RWPE2 (cell line): Measurements from ENCODE around the gene C9orf153.

Experiments
- ATAC-seq: fragments of 200-7000 bp; cut with Tn5 transposase; 3 replicates; pipeline ENCODE4 v1.9.1; 2021; ENCODE audit warnings: low read depth
- DNase-seq: peaks from one replicate; pipeline ENCODE4 v3.0.0-alpha.2; 2020; ENCODE audit warnings: low spot score
- H3K27ac ChIP-seq: fragments of 450-650 bp; 2 replicates; pipeline ENCODE4 v1.5.1; 2017; ENCODE audit warnings: mild to moderate bottlenecking; ENCODE audit not compliant: poor library complexity, severe bottlenecking
- H3K27me3 ChIP-seq: fragments of 250-450 bp; sonication (Bioruptor Pico); 2 replicates; pipeline ENCODE4 v1.5.1; 2021; ENCODE audit warnings: mild to moderate bottlenecking, moderate library complexity; ENCODE audit not compliant: insufficient read depth, poor library complexity, severe bottlenecking
- H3K36me3 ChIP-seq: fragments of 250-450 bp; sonication (Bioruptor Pico); 2 replicates; pipeline ENCODE4 v1.5.1; 2020; ENCODE audit warnings: low read depth, mild to moderate bottlenecking, moderate library complexity
- H3K4me1 ChIP-seq: fragments of 250-450 bp; sonication (Bioruptor Pico); 2 replicates; pipeline ENCODE4 v1.5.1; 2021; ENCODE audit warnings: mild to moderate bottlenecking, moderate library complexity; ENCODE audit not compliant: insufficient read depth, poor library complexity, severe bottlenecking
- H3K4me3 ChIP-seq: fragments of 250-450 bp; sonication (Bioruptor Pico); 2 replicates; pipeline ENCODE4 v1.5.1; 2021; ENCODE audit warnings: mild to moderate bottlenecking, moderate library complexity; ENCODE audit not compliant: severe bottlenecking
- H3K9me3 ChIP-seq: fragments of 250-450 bp; sonication (Bioruptor Pico); 2 replicates; pipeline ENCODE4 v1.5.1; 2021; ENCODE audit warnings: mild to moderate bottlenecking, moderate library complexity; ENCODE audit not compliant: severe bottlenecking
- CTCF ChIP-seq: fragments of 450-650 bp; IDR thresholded peaks from one replicate; pipeline ENCODE4 v1.5.1; 2017; ENCODE audit warnings: mild to moderate bottlenecking, moderate library complexity; ENCODE audit not compliant: poor library complexity, severe bottlenecking

Gene C9orf153

GRCh38 chr9:86181379-86182315 lies 77.8 kb downstream of the C9orf153 start:
- DNase-seq (no peak), ATAC-seq (peak; percentile 45; the same call in 1 of the 3 replicates)
- TF ChIP-seq CTCF: no peak
- Histone ChIP-seq H3K4me1 (no peaks in the 10 kb centered on the region), H3K9me3 (no peaks in the 10 kb centered on the region), H3K4me3 (no peak overlapping the region), H3K27ac (no peak overlapping the region), H3K27me3 (no peaks in the 10 kb centered on the region), H3K36me3 (no peaks in the 10 kb centered on the region)

- ATAC-seq: no peak
Observed at GRCh38 chr9:86178503-86178902, 81.0 kb downstream of the C9orf153 start.

GRCh38 chr9:86177995-86178394 lies 81.5 kb downstream of the C9orf153 start:
- Histone ChIP-seq H3K36me3 (no peaks in the 10 kb centered on the region), H3K27me3 (no peaks in the 10 kb centered on the region), H3K4me1 (peaks cover 4% of the 10 kb centered on the region), H3K9me3 (no peaks in the 10 kb centered on the region), H3K27ac (no peak overlapping the region), H3K4me3 (no peak overlapping the region)
- DNase-seq: no peak
- ATAC-seq: no peak
- TF ChIP-seq CTCF: no peak

More at GRCh38 chr9:86178503-86178902, 81.0 kb downstream of the C9orf153 start:
- H3K4me3 ChIP-seq: no peak overlapping the region
- no peak for DNase-seq
- no peaks in the 10 kb centered on the region for H3K27me3 ChIP-seq
- H3K27ac ChIP-seq: no peak overlapping the region
- peaks cover 4% of the 10 kb centered on the region for H3K4me1 ChIP-seq
- no peaks in the 10 kb centered on the region for H3K9me3 ChIP-seq
- no peaks in the 10 kb centered on the region for H3K36me3 ChIP-seq
- TF ChIP-seq CTCF: no peak

GRCh38 chr9:86176468-86176867 lies 83.0 kb downstream of the C9orf153 start:
- DNase-seq (no peak), ATAC-seq (peak; percentile 86)
- Histone ChIP-seq H3K9me3 (no peaks in the 10 kb centered on the region), H3K27me3 (no peaks in the 10 kb centered on the region), H3K4me1 (peaks cover 4% of the 10 kb centered on the region), H3K4me3 (no peak overlapping the region), H3K27ac (no peak overlapping the region), H3K36me3 (no peaks in the 10 kb centered on the region)
- no peak for TF ChIP-seq CTCF
